ENCODE results near the gene FAM168A. TPM values are rescaled to one million over a fixed set of nuclear protein-coding genes. Genes with fewer than 3 reads are reported as not detected.
"Not testable (repeated sequence)": the region's sequence is repeated elsewhere in the genome, so short reads cannot be mapped to it uniquely, and the experiment has no call there.

Gene FAM168A
- total RNA-seq, 1 experiment from 2014 or later = 12.9 TPM

DNA sequence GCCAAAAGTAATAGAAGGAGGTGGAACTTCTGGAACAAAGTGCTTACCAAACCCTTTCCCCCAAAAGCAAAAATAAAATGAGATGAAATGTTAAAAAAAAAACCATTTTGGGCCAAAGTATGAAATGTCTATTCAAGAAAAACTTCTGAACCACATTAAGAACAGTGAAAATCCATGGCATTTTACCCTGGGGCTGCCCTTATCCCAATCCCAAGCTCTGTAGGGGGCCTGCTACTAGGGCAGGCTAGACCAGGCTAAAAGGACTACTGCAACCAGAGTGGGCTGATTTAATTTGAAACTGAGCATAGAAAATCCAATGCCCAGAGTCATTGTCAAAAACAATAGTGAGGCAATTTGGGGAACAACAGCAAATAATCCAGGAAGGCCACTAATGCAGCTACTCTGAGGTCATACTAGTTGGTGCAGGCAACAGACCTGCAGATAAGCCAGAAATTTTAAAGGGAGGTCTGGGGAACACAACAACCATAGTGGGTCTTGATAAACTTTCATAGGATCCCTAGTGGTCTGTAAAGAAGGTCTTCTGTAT, 122.3 kb downstream of the FAM168A start:
- peaks cover 27% of the 10 kb centered on the region for H4K20me1 ChIP-seq (ENCODE audit: insufficient read depth, low read depth, low read length)
- no peak overlapping the region for H3K4me3 ChIP-seq (ENCODE audit: low read length)
- H3K9me2 ChIP-seq (replicated peaks; ENCODE audit: insufficient read depth, low read length) = no peaks in the 10 kb centered on the region
- no peaks in the 10 kb centered on the region for H3K27me3 ChIP-seq (ENCODE audit: low read length)
- no peak overlapping the region for H2AFZ ChIP-seq (ENCODE audit: low read length)
- H3K36me3 ChIP-seq (ENCODE audit: insufficient read depth, low read length) = no peaks in the 10 kb centered on the region
- H3K4me2 ChIP-seq (ENCODE audit: low read depth, low read length, poor library complexity, severe bottlenecking) = no peak overlapping the region
- no peaks in the 10 kb centered on the region for H3K79me2 ChIP-seq (ENCODE audit: low read length)
- no peaks in the 10 kb centered on the region for H3K4me1 ChIP-seq (ENCODE audit: low read length)
- H3K9me3 ChIP-seq (ENCODE audit: low read length) = no peaks in the 10 kb centered on the region
- H3K27ac ChIP-seq (ENCODE audit: low read length) = no peak overlapping the region
- DNase-seq = no peak
- H3K9ac ChIP-seq (ENCODE audit: low read length) = no peak overlapping the region

DNA sequence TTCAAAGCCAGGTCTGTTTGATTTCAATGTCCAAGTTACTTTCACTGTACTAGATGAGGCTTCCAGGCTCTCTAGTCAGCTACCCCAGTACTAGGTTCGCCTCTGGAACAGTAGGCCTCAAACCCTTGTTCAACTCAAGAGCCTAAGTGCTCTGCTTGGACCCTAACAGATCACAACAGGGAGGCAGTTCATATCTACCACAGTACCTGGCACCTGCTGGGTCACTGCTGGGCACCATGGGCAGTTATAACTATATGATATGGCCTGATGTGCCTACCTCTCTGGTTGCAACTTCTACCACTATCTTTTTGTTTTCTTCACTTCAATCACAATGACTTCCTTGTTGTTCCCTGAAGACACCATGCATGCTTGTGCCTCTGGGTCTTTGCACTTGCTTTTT, 124.7 kb downstream of the FAM168A start:
- Histone ChIP-seq H3K4me1 (ENCODE audit: low read length) (no peaks in the 10 kb centered on the region), H3K4me3 (ENCODE audit: low read length) (no peak overlapping the region), H4K20me1 (ENCODE audit: insufficient read depth, low read depth, low read length) (peaks cover 16% of the 10 kb centered on the region; the same call in 1 of the 2 replicates), H2AFZ (ENCODE audit: low read length) (no peak overlapping the region), H3K9me2 (replicated peaks; ENCODE audit: insufficient read depth, low read length) (no peaks in the 10 kb centered on the region), H3K27ac (ENCODE audit: low read length) (no peak overlapping the region), H3K79me2 (ENCODE audit: low read length) (no peaks in the 10 kb centered on the region), H3K27me3 (ENCODE audit: low read length) (no peaks in the 10 kb centered on the region), H3K9me3 (ENCODE audit: low read length) (no peaks in the 10 kb centered on the region), H3K36me3 (ENCODE audit: insufficient read depth, low read length) (no peaks in the 10 kb centered on the region), H3K9ac (ENCODE audit: low read length) (no peak overlapping the region), H3K4me2 (ENCODE audit: low read depth, low read length, poor library complexity, severe bottlenecking) (no peak overlapping the region)
- no peak for DNase-seq

DNA sequence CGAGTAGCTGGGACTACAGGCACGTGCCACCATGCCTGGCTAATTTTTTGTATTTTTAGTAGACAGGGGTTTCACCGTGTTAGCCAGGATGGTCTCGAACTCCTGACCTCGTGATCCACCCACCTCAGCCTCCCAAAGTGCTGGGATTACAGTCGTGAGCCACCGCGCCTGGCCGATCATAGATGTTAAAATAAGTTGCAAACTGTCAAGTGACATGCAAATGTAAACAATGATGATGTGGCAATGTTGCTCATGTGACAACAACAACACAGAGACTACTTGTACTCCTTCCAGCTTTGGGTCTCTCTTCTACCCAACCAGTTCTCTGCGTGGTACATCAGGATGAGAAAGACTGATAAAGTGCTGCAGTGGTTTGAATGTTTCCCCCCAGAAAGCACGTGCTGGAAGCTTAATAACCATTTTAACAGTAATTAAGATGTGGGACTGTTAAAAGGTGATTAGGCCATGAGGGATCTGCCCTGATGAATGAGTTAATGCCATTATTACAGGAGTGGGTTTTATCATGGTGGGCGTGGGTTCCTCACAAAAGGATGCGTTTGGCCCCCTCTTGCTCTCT, 127.8 kb downstream of the FAM168A start:
- H2AFZ ChIP-seq (ENCODE audit: low read length); H3K27me3 ChIP-seq (ENCODE audit: low read length); H3K79me2 ChIP-seq (ENCODE audit: low read length); H3K36me3 ChIP-seq (ENCODE audit: insufficient read depth, low read length); H3K27ac ChIP-seq (ENCODE audit: low read length); H3K4me1 ChIP-seq (ENCODE audit: low read length); H3K4me2 ChIP-seq (ENCODE audit: low read depth, low read length, poor library complexity, severe bottlenecking); H3K9me2 ChIP-seq (replicated peaks; ENCODE audit: insufficient read depth, low read length); H3K4me3 ChIP-seq (ENCODE audit: low read length); H3K9me3 ChIP-seq (ENCODE audit: low read length); H3K9ac ChIP-seq (ENCODE audit: low read length); DNase-seq: not testable (repeated sequence)
- peaks cover 15% of the 10 kb centered on the region; the same call in 1 of the 2 replicates for H4K20me1 ChIP-seq (ENCODE audit: insufficient read depth, low read depth, low read length)

DNA sequence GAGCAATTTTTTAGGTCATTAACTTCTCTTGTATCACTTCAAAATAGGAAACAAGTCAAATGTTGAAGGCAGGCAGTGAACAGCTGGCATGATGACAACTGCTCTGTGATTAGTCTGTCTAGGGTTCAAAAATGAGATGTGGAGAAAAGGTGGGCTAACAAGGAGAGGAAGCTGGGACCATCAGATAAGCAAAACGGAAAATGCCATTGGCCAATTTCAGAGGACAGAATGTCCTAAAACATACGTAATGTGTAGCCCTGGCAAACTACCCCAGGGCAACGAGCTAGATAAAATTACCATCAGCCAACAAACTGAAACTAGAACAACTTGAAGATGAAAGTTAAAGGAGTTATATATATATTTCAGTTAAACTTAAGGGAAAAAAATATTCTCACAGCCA, 128.5 kb downstream of the FAM168A start:
- Histone ChIP-seq H3K9ac (ENCODE audit: low read length) (no peak overlapping the region), H3K9me3 (ENCODE audit: low read length) (no peaks in the 10 kb centered on the region), H3K9me2 (replicated peaks; ENCODE audit: insufficient read depth, low read length) (no peaks in the 10 kb centered on the region), H3K4me1 (ENCODE audit: low read length) (no peaks in the 10 kb centered on the region), H3K27me3 (ENCODE audit: low read length) (no peaks in the 10 kb centered on the region), H3K27ac (ENCODE audit: low read length) (no peak overlapping the region), H2AFZ (ENCODE audit: low read length) (no peak overlapping the region), H3K4me2 (ENCODE audit: low read depth, low read length, poor library complexity, severe bottlenecking) (no peak overlapping the region), H3K36me3 (ENCODE audit: insufficient read depth, low read length) (no peaks in the 10 kb centered on the region), H4K20me1 (ENCODE audit: insufficient read depth, low read depth, low read length) (peaks cover 19% of the 10 kb centered on the region; the same call in 1 of the 2 replicates), H3K79me2 (ENCODE audit: low read length) (no peaks in the 10 kb centered on the region), H3K4me3 (ENCODE audit: low read length) (no peak overlapping the region)
- DNase-seq = no peak

DNA sequence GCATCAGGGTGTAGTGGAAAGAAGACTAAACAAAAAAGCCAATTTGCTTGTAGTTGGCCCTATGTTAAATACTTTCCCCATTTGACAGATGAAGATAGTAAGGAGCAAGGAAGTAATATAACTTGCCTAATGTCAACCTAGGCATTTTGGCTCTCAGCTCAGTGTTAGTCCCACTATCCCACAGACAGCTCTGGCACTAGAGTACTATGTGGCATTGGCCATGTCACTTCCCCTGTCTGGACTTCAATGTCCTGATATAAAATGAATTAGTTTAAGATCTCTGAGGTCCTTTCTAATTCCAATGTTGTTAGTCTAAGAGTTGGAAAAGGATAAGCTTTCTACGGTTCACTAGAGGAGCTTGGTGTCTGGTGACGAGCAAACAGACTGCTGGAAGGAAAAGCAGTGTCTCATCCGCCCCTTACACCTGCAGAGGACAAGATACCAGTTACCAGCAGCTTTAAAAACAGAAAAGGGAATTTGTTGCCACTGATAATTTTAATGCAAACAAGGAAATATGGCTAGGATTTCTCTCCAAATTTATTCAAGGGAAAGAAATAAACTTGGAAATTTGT, 129.2 kb downstream of the FAM168A start:
- H3K27me3 ChIP-seq (ENCODE audit: low read length) = no peaks in the 10 kb centered on the region
- no peak for DNase-seq
- H3K9ac ChIP-seq (ENCODE audit: low read length) = no peak overlapping the region
- H3K9me2 ChIP-seq (replicated peaks; ENCODE audit: insufficient read depth, low read length) = no peaks in the 10 kb centered on the region
- H3K4me2 ChIP-seq (ENCODE audit: low read depth, low read length, poor library complexity, severe bottlenecking) = no peak overlapping the region
- H3K27ac ChIP-seq (ENCODE audit: low read length) = no peak overlapping the region
- peaks cover 19% of the 10 kb centered on the region; the same call in 1 of the 2 replicates for H4K20me1 ChIP-seq (ENCODE audit: insufficient read depth, low read depth, low read length)
- no peaks in the 10 kb centered on the region for H3K79me2 ChIP-seq (ENCODE audit: low read length)
- no peaks in the 10 kb centered on the region for H3K36me3 ChIP-seq (ENCODE audit: insufficient read depth, low read length)
- no peaks in the 10 kb centered on the region for H3K4me1 ChIP-seq (ENCODE audit: low read length)
- no peaks in the 10 kb centered on the region for H3K9me3 ChIP-seq (ENCODE audit: low read length)
- H2AFZ ChIP-seq (ENCODE audit: low read length) = no peak overlapping the region
- H3K4me3 ChIP-seq (ENCODE audit: low read length) = no peak overlapping the region

DNA sequence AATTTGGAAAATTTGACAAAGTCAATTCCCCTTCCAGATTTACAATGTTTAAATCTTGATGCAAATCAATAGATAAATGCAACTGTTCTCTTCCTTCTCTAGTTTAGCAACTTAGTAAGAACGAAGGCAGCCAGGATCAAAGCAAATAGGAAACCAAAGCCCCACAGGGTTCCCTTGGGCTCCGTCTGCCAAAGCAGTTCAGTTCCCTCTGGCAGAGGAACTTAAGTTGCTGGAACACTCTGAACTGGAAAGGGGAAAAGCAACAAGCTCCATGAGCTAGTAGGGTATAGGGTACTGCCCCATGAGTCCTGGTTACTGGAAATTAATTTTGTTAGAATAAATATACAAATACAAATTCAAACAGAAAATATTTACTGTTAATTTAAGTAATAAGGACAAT, 130.4 kb downstream of the FAM168A start:
- DNase-seq = no peak
- Histone ChIP-seq H3K9me2 (replicated peaks; ENCODE audit: insufficient read depth, low read length) (no peaks in the 10 kb centered on the region), H3K9me3 (ENCODE audit: low read length) (no peaks in the 10 kb centered on the region), H3K36me3 (ENCODE audit: insufficient read depth, low read length) (no peaks in the 10 kb centered on the region), H3K27ac (ENCODE audit: low read length) (no peak overlapping the region), H3K27me3 (ENCODE audit: low read length) (no peaks in the 10 kb centered on the region), H3K4me2 (ENCODE audit: low read depth, low read length, poor library complexity, severe bottlenecking) (no peak overlapping the region), H4K20me1 (ENCODE audit: insufficient read depth, low read depth, low read length) (peaks cover 19% of the 10 kb centered on the region; the same call in 1 of the 2 replicates), H3K4me3 (ENCODE audit: low read length) (no peak overlapping the region), H3K4me1 (ENCODE audit: low read length) (no peaks in the 10 kb centered on the region), H3K9ac (ENCODE audit: low read length) (no peak overlapping the region), H3K79me2 (ENCODE audit: low read length) (no peaks in the 10 kb centered on the region), H2AFZ (ENCODE audit: low read length) (no peak overlapping the region)

DNA sequence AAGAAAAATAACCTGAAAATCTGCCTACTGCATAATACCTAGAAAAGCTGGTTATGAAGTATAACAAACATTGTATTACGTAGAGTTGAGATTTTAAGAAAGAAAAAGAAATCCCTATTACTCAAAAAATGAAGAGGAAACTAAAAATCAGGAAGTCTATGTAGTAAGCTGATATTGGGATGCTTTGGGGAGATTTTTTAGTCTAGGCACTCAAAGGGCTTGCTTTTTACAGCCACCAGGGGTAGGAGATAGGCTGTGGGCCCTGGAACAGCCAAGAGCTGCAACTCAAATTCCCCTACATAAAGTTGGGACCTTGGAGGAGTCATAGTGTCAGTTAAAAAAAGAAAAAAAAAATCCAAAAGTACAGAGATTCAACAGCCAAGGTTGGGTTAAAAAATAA, 131.3 kb downstream of the FAM168A start:
- no peak overlapping the region for H3K4me2 ChIP-seq (ENCODE audit: low read depth, low read length, poor library complexity, severe bottlenecking)
- no peaks in the 10 kb centered on the region for H3K36me3 ChIP-seq (ENCODE audit: insufficient read depth, low read length)
- H3K9ac ChIP-seq (ENCODE audit: low read length) = no peak overlapping the region
- H3K4me1 ChIP-seq (ENCODE audit: low read length) = no peaks in the 10 kb centered on the region
- H3K9me3 ChIP-seq (ENCODE audit: low read length) = no peaks in the 10 kb centered on the region
- H3K79me2 ChIP-seq (ENCODE audit: low read length) = no peaks in the 10 kb centered on the region
- peaks cover 13% of the 10 kb centered on the region; the same call in 1 of the 2 replicates for H4K20me1 ChIP-seq (ENCODE audit: insufficient read depth, low read depth, low read length)
- no peaks in the 10 kb centered on the region for H3K27me3 ChIP-seq (ENCODE audit: low read length)
- H3K27ac ChIP-seq (ENCODE audit: low read length) = no peak overlapping the region
- DNase-seq = no peak
- H3K4me3 ChIP-seq (ENCODE audit: low read length) = no peak overlapping the region
- no peaks in the 10 kb centered on the region for H3K9me2 ChIP-seq (replicated peaks; ENCODE audit: insufficient read depth, low read length)
- H2AFZ ChIP-seq (ENCODE audit: low read length) = no peak overlapping the region

DNA sequence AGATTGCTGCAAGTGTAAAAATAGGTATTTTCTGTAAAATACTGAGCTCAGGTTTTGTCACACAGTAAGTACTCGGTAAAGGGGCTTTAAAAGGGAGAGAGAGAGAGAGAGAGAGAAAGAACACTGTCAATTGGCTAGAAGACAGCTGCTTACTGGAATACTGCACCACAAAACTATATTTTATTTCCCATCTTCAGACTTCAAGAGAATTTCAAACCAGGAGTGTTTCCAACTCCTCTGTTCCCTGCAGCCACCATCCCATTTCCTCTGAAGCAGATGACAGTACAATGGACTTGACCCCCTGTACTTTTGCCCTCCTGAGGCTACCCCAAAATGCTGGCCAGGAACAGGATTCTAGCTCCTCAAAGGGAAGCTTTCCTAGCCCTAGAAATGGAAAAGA, 132.0 kb downstream of the FAM168A start:
- Histone ChIP-seq H4K20me1 (ENCODE audit: insufficient read depth, low read depth, low read length) (peaks cover 12% of the 10 kb centered on the region; the same call in 1 of the 2 replicates), H3K9me2 (replicated peaks; ENCODE audit: insufficient read depth, low read length) (no peaks in the 10 kb centered on the region), H3K4me1 (ENCODE audit: low read length) (no peaks in the 10 kb centered on the region), H3K27ac (ENCODE audit: low read length) (no peak overlapping the region), H3K9ac (ENCODE audit: low read length) (no peak overlapping the region), H3K27me3 (ENCODE audit: low read length) (no peaks in the 10 kb centered on the region), H3K9me3 (ENCODE audit: low read length) (no peaks in the 10 kb centered on the region), H3K4me2 (ENCODE audit: low read depth, low read length, poor library complexity, severe bottlenecking) (no peak overlapping the region), H3K79me2 (ENCODE audit: low read length) (no peaks in the 10 kb centered on the region), H3K4me3 (ENCODE audit: low read length) (no peak overlapping the region), H2AFZ (ENCODE audit: low read length) (no peak overlapping the region), H3K36me3 (ENCODE audit: insufficient read depth, low read length) (no peaks in the 10 kb centered on the region)
- no peak for DNase-seq

Measured in Karpas-422 (cell line).